Measurements from ENCODE around the gene TBC1D24.

The TBC1D24 gene

GRCh38 chr16:2524339-2524938 lies 49.5 kb downstream of the TBC1D24 start:
- H3K79me2 ChIP-seq (ENCODE audit: insufficient read depth, low read length), result no peaks in the 10 kb centered on the region
- H3K27ac ChIP-seq (ENCODE audit: low read depth, low read length, poor library complexity, severe bottlenecking), result no peak overlapping the region

GRCh38 chr16:2526135-2526534 lies 51.2 kb downstream of the TBC1D24 start:
- no peaks in the 10 kb centered on the region for H3K9me3 ChIP-seq (ENCODE audit: low read length)
- H3K4me3 ChIP-seq (ENCODE audit: low read depth, low read length, poor library complexity, severe bottlenecking), result no peak overlapping the region
- TF ChIP-seq EZH2 (IDR thresholded peaks at IDR 0.05; ENCODE audit: borderline replicate concordance, low read length), result no peak
- no peak for TF ChIP-seq CTCF (IDR thresholded peaks at IDR 0.05; ENCODE audit: low read length)
- no peaks in the 10 kb centered on the region for H3K27me3 ChIP-seq (ENCODE audit: insufficient read depth, low read length)
- no peak overlapping the region for H2AFZ ChIP-seq (ENCODE audit: low read length)
- peaks cover 7% of the 10 kb centered on the region for H3K4me1 ChIP-seq (ENCODE audit: insufficient read depth, low read length, severe bottlenecking)
- no peaks in the 10 kb centered on the region for H3K9me2 ChIP-seq (ENCODE audit: low read depth, low read length)
- H3K36me3 ChIP-seq (ENCODE audit: insufficient read depth, low read length), result peaks cover 47% of the 10 kb centered on the region; the same call in 1 of the 2 replicates
- H3K27ac ChIP-seq (ENCODE audit: low read depth, low read length, poor library complexity, severe bottlenecking), result no peak overlapping the region
- no peaks in the 10 kb centered on the region for H4K20me1 ChIP-seq (ENCODE audit: insufficient read depth, low read length)
- no peaks in the 10 kb centered on the region for H3K79me2 ChIP-seq (ENCODE audit: insufficient read depth, low read length)
- H3K4me2 ChIP-seq (ENCODE audit: low read length), result no peak overlapping the region
- H3F3A ChIP-seq (ENCODE audit: insufficient read depth, low read length), result no peaks in the 10 kb centered on the region
- no peak overlapping the region for H3K9ac ChIP-seq (ENCODE audit: low read length)

More at GRCh38 chr16:2524339-2524938, 49.5 kb downstream of the TBC1D24 start:
- Histone ChIP-seq H3K4me2 (ENCODE audit: low read length) (no peak overlapping the region), H4K20me1 (ENCODE audit: insufficient read depth, low read length) (no peaks in the 10 kb centered on the region), H3K9me3 (ENCODE audit: low read length) (no peaks in the 10 kb centered on the region), H3K4me1 (ENCODE audit: insufficient read depth, low read length, severe bottlenecking) (peaks cover 9% of the 10 kb centered on the region), H3K27me3 (ENCODE audit: insufficient read depth, low read length) (no peaks in the 10 kb centered on the region), H3K4me3 (ENCODE audit: low read depth, low read length, poor library complexity, severe bottlenecking) (no peak overlapping the region), H2AFZ (ENCODE audit: low read length) (no peak overlapping the region), H3K9me2 (ENCODE audit: low read depth, low read length) (no peaks in the 10 kb centered on the region), H3K36me3 (ENCODE audit: insufficient read depth, low read length) (peaks cover 43% of the 10 kb centered on the region; the same call in 1 of the 2 replicates), H3F3A (ENCODE audit: insufficient read depth, low read length) (no peaks in the 10 kb centered on the region), H3K9ac (ENCODE audit: low read length) (no peak overlapping the region)
- no peak for TF ChIP-seq CTCF (IDR thresholded peaks at IDR 0.05; ENCODE audit: low read length)
- TF ChIP-seq EZH2 (IDR thresholded peaks at IDR 0.05; ENCODE audit: borderline replicate concordance, low read length), result no peak

- H3K4me1 ChIP-seq (ENCODE audit: insufficient read depth, low read length, severe bottlenecking), result peaks cover 8% of the 10 kb centered on the region
- no peaks in the 10 kb centered on the region for H3K79me2 ChIP-seq (ENCODE audit: insufficient read depth, low read length)
- no peaks in the 10 kb centered on the region for H3K9me3 ChIP-seq (ENCODE audit: low read length)
- H3K9me2 ChIP-seq (ENCODE audit: low read depth, low read length), result no peaks in the 10 kb centered on the region
- no peaks in the 10 kb centered on the region for H3F3A ChIP-seq (ENCODE audit: insufficient read depth, low read length)
- no peak overlapping the region for H3K27ac ChIP-seq (ENCODE audit: low read depth, low read length, poor library complexity, severe bottlenecking)
- no peaks in the 10 kb centered on the region for H4K20me1 ChIP-seq (ENCODE audit: insufficient read depth, low read length)
- TF ChIP-seq EZH2 (IDR thresholded peaks at IDR 0.05; ENCODE audit: borderline replicate concordance, low read length) (no peak), CTCF (IDR thresholded peaks at IDR 0.05; ENCODE audit: low read length) (no peak)
- H2AFZ ChIP-seq (ENCODE audit: low read length), result no peak overlapping the region
- H3K4me3 ChIP-seq (ENCODE audit: low read depth, low read length, poor library complexity, severe bottlenecking), result no peak overlapping the region
- H3K36me3 ChIP-seq (ENCODE audit: insufficient read depth, low read length), result peaks cover 45% of the 10 kb centered on the region; the same call in 1 of the 2 replicates
- H3K9ac ChIP-seq (ENCODE audit: low read length), result no peak overlapping the region
- no peaks in the 10 kb centered on the region for H3K27me3 ChIP-seq (ENCODE audit: insufficient read depth, low read length)
- no peak overlapping the region for H3K4me2 ChIP-seq (ENCODE audit: low read length)
Observed at GRCh38 chr16:2527071-2527783, 52.3 kb downstream of the TBC1D24 start.

Data from OCI-LY1 (cell line).